Measurements from ENCODE around the gene RAMP1. TPM values are rescaled to one million over a fixed set of nuclear protein-coding genes. Genes with fewer than 3 reads are reported as not detected.

RAMP1 gene
- total RNA-seq, 1 experiment from 2014 or later = 0.63 TPM

GRCh38 chr2:237943395-237944094 lies 84.1 kb downstream of the RAMP1 start:
- Histone ChIP-seq H3K18ac (ENCODE audit: insufficient read length, low read depth, low read length) (no peak overlapping the region), H4K5ac (ENCODE audit: insufficient read length, low read depth, low read length) (no peak overlapping the region), H3K4me1 (ENCODE audit: insufficient read depth, low read length) (no peaks in the 10 kb centered on the region; the same call in 1 of the 2 replicates), H4K91ac (ENCODE audit: insufficient read length, low read depth, low read length) (no peak overlapping the region), H3K56ac (ENCODE audit: insufficient read length, low read depth, low read length) (no peak overlapping the region), H3K23me2 (ENCODE audit: insufficient read length, low read depth, low read length, poor library complexity, severe bottlenecking) (no peaks in the 10 kb centered on the region), H3K79me2 (ENCODE audit: insufficient read depth, low read length) (no peaks in the 10 kb centered on the region), H3K9me3 (ENCODE audit: control insufficient read depth, low read depth, low read length) (peaks cover 14% of the 10 kb centered on the region), H3K23ac (ENCODE audit: insufficient read length, low read depth, low read length) (no peak overlapping the region), H3K4me2 (ENCODE audit: insufficient read depth, insufficient read length, low read length) (no peak overlapping the region), H3K4ac (ENCODE audit: low read depth, low read length) (no peak overlapping the region), H2BK12ac (ENCODE audit: insufficient read length, low read depth, low read length) (no peak overlapping the region), H3T11ph (ENCODE audit: low read length) (no peak overlapping the region), H3K79me1 (ENCODE audit: insufficient read depth, low read depth, low read length, poor library complexity, severe bottlenecking) (no peaks in the 10 kb centered on the region), H3K27ac (ENCODE audit: insufficient read length, low read depth, low read length) (no peak overlapping the region), H4K20me1 (ENCODE audit: control insufficient read depth, insufficient read depth, insufficient read length) (no peaks in the 10 kb centered on the region), H2BK20ac (ENCODE audit: low read depth, low read length, poor library complexity, severe bottlenecking) (no peak overlapping the region), H4K8ac (replicated peaks; ENCODE audit: insufficient read length, low read depth, low read length) (no peak overlapping the region), H2BK15ac (ENCODE audit: low read depth, low read length) (no peak overlapping the region), H2BK5ac (ENCODE audit: insufficient read length, low read length) (no peak overlapping the region), H2AK5ac (ENCODE audit: insufficient read length, low read length) (no peak overlapping the region), H3K27me3 (ENCODE audit: insufficient read depth, low read length) (no peaks in the 10 kb centered on the region), H2BK120ac (ENCODE audit: low read depth, low read length, poor library complexity, severe bottlenecking) (no peak overlapping the region), H3K14ac (ENCODE audit: insufficient read depth, low read length) (no peak overlapping the region; the same call in 1 of the 2 replicates), H2AFZ (ENCODE audit: low read length) (no peak overlapping the region), H3K9ac (ENCODE audit: extremely low read depth, insufficient read length, low read length) (no peak overlapping the region)
- TF ChIP-seq CTCF (conservative IDR thresholded peaks at IDR 0.05) = no peak
- H3K4me1 Mint-ChIP-seq = peaks cover 9 to 11% of the 10 kb centered on the region in 2 experiments
- DNase-seq = no peak
- no peak overlapping the region for H3K27ac Mint-ChIP-seq
- H3K4me3 Mint-ChIP-seq = no peak overlapping the region
- peaks cover 0 to 17% (median 13%) of the 10 kb centered on the region in 3 experiments; a peak in 6 of 7 replicates for H3K36me3 Mint-ChIP-seq (ENCODE audit: insufficient read depth in 1 of 3, low read depth in 3 of 3)
- WGBS (ENCODE audit: extremely low coverage, insufficient read length, low lambda C conversion rate) = no CpG with 5 or more reads among the region's 7 CpGs
- peaks cover 8% of the 10 kb centered on the region for H3K27me3 Mint-ChIP-seq (ENCODE audit: low read depth)
- peaks cover 24 to 35% of the 10 kb centered on the region in 2 experiments for H3K9me3 Mint-ChIP-seq

Data from H9 (cell line).